Measurements from ENCODE around the gene SORBS1. TPM values are rescaled to one million over a fixed set of nuclear protein-coding genes. Genes with fewer than 3 reads are reported as not detected.

SORBS1 gene
- total RNA-seq, 1 experiment from 2014 or later: 4.1 TPM

DNA sequence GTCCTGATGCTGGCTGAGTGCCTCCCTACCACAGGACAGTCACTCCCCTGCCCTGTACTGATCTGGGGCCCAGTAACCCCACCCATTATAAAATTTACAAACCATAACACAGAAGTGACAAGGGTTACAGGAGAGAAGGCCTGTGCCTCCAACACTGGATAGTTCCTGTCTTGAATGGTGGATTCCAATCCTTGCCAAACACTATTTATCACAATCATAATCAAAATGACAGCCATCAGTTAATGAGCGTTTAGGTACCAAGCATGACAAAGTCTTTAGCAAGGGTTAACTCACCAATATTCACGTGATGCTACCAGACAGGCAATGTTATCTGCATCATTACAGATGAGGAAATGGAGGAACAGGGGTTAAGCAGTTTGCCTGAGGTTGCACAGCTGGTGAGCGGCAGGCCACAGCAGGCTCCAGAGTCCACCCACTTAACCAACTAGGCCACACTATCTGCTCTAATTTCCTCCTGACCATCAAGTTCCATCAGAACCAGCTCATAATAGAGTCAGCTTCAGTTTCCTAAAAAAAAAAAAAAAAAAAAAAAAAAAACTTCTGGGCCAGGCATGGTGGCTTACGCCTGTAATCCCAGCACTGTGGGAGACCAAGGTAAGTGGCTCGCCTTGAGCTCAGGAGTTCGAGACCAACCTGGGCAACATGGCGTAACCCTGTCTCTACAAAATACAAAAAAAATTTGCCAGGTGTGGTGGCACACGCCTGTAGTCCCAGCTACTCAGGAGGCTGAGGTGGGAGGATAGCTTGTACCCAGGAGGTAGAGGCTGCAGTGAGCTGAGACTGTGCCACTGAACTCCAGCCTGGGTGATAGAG is 284.6 kb downstream of the SORBS1 start:
- BruUV-seq (replicated peaks): no TSS peak
- peaks cover under 1% of the 10 kb centered on the region; the same call in 1 of the 2 replicates for H3K36me3 ChIP-seq (ENCODE audit: low read depth, low read length)
- POLR2A ChIA-PET (ENCODE audit: unreplicated experiment): no interaction called here
- H3K4me2 ChIP-seq (ENCODE audit: low read length): no peak overlapping the region
- no peaks in the 10 kb centered on the region for H3K9me2 ChIP-seq (replicated peaks; ENCODE audit: low read length)
- CTCF ChIA-PET: no interaction called here
- no peak overlapping the region for H3K4me3 ChIP-seq (ENCODE audit: low read length)
- H3K27ac ChIP-seq (ENCODE audit: low read length): no peak overlapping the region
- no peak for ATAC-seq
- no peak for TF ChIP-seq EZH2 (IDR thresholded peaks at IDR 0.05; ENCODE audit: low read length, unreplicated experiment)
- no peak for TF ChIP-seq EZH2phosphoT487 (IDR thresholded peaks at IDR 0.05; ENCODE audit: borderline replicate concordance, low read length)
- TF ChIP-seq, protein P1, sequence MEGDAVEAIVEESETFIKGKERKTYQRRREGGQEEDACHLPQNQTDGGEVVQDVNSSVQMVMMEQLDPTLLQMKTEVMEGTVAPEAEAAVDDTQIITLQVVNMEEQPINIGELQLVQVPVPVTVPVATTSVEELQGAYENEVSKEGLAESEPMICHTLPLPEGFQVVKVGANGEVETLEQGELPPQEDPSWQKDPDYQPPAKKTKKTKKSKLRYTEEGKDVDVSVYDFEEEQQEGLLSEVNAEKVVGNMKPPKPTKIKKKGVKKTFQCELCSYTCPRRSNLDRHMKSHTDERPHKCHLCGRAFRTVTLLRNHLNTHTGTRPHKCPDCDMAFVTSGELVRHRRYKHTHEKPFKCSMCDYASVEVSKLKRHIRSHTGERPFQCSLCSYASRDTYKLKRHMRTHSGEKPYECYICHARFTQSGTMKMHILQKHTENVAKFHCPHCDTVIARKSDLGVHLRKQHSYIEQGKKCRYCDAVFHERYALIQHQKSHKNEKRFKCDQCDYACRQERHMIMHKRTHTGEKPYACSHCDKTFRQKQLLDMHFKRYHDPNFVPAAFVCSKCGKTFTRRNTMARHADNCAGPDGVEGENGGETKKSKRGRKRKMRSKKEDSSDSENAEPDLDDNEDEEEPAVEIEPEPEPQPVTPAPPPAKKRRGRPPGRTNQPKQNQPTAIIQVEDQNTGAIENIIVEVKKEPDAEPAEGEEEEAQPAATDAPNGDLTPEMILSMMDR (conservative IDR thresholded peaks at IDR 0.05; ENCODE audit: low read depth, low read length): no peak
- no peak overlapping the region for H2AFZ ChIP-seq (ENCODE audit: low read length)
- no peaks in the 10 kb centered on the region for H3F3A ChIP-seq (ENCODE audit: low read length, unreplicated experiment)
- H3K27me3 ChIP-seq (ENCODE audit: low read length): no peaks in the 10 kb centered on the region
- H3K9me3 ChIP-seq (ENCODE audit: low read length): no peaks in the 10 kb centered on the region
- no peaks in the 10 kb centered on the region; the same call in 1 of the 2 replicates for H4K20me1 ChIP-seq (ENCODE audit: low read length)
- H3K4me1 ChIP-seq (ENCODE audit: insufficient read depth, low read length): peaks cover 38% of the 10 kb centered on the region
- peaks cover 78% of the 10 kb centered on the region for H3K79me2 ChIP-seq (ENCODE audit: low read length)
- DNase-seq: no peak
- no peak overlapping the region for H3K9ac ChIP-seq (ENCODE audit: low read length)
- intact Hi-C loops (cut with micrococcal nuclease): no loop called here

DNA sequence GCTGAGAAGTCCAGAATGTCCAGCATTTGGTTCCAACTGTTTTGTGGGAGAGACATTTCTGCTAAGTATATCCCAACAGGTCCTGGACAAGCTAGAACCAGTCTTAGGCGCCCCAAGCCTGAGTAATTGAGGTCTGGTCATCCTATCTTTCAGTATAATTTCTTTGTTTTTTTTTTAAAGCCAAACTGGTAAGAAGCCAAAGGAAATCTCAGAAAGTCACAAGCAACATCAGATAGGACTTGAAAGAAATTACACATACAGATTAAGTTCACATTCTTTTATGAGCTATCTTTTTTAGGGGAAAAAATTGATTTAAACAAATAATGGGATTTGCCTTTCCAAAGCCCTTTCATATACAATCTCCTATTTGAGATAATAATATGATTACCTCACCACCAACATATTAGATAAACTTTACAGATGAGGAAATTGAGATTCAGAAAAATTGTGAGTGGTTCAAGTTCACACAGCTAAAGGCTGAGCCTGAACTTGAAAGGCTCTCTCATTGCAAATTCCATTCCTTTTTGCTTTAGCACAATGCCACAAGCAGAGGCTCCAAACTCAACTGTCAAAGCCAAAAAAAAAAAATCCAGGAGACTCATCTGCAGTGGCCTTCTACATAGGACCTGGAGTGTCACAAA is 285.3 kb downstream of the SORBS1 start:
- H3F3A ChIP-seq (ENCODE audit: low read length, unreplicated experiment): no peaks in the 10 kb centered on the region
- H3K36me3 ChIP-seq (ENCODE audit: low read depth, low read length): peaks cover 3% of the 10 kb centered on the region; the same call in 1 of the 2 replicates
- H3K4me2 ChIP-seq (ENCODE audit: low read length): no peak overlapping the region
- no peak for DNase-seq
- H3K79me2 ChIP-seq (ENCODE audit: low read length): peaks cover 73% of the 10 kb centered on the region
- H3K9me3 ChIP-seq (ENCODE audit: low read length): no peaks in the 10 kb centered on the region
- H3K9me2 ChIP-seq (replicated peaks; ENCODE audit: low read length): no peaks in the 10 kb centered on the region
- ATAC-seq: no peak
- H3K4me1 ChIP-seq (ENCODE audit: insufficient read depth, low read length): peaks cover 38% of the 10 kb centered on the region
- H4K20me1 ChIP-seq (ENCODE audit: low read length): no peaks in the 10 kb centered on the region; the same call in 1 of the 2 replicates
- no peak overlapping the region for H3K4me3 ChIP-seq (ENCODE audit: low read length)
- BruUV-seq (replicated peaks): no TSS peak
- H3K9ac ChIP-seq (ENCODE audit: low read length): no peak overlapping the region
- ChIA-PET CTCF (no interaction called here), POLR2A (ENCODE audit: unreplicated experiment) (no interaction called here)
- TF ChIP-seq, protein P1 (conservative IDR thresholded peaks at IDR 0.05; ENCODE audit: low read depth, low read length): no peak
- no peak for TF ChIP-seq EZH2phosphoT487 (IDR thresholded peaks at IDR 0.05; ENCODE audit: borderline replicate concordance, low read length)
- no peak for TF ChIP-seq EZH2 (IDR thresholded peaks at IDR 0.05; ENCODE audit: low read length, unreplicated experiment)
- no peak overlapping the region for H2AFZ ChIP-seq (ENCODE audit: low read length)
- no peak overlapping the region for H3K27ac ChIP-seq (ENCODE audit: low read length)
- intact Hi-C loops (cut with micrococcal nuclease): no loop called here
- no peaks in the 10 kb centered on the region for H3K27me3 ChIP-seq (ENCODE audit: low read length)
